Coronary artery (tissue), 2 donors: ENCODE measurements around the gene SSBP4.

Experiments used
- DNase-seq: peaks from one replicate; pipeline ENCODE4 v3.0.0-alpha.2; 2017; ENCODE audit warnings: low spot score
- H3K27ac ChIP-seq, 2 donors: fragments of 200-600 bp; sonication (generic); one replicate each; pipeline ENCODE4 v1.5.1; 2016 to 2019
- H3K4me3 ChIP-seq: fragments of 200-600 bp; sonication (generic); 2 replicates; pipeline ENCODE4 v1.5.1; 2016; ENCODE audit warnings: mild to moderate bottlenecking, moderate library complexity
- CTCF ChIP-seq: fragments of 200-600 bp; sonication (generic); IDR thresholded peaks from one replicate; pipeline ENCODE4 v1.5.1; 2019; ENCODE audit warnings: antibody characterized with exemption

Gene SSBP4

DNA sequence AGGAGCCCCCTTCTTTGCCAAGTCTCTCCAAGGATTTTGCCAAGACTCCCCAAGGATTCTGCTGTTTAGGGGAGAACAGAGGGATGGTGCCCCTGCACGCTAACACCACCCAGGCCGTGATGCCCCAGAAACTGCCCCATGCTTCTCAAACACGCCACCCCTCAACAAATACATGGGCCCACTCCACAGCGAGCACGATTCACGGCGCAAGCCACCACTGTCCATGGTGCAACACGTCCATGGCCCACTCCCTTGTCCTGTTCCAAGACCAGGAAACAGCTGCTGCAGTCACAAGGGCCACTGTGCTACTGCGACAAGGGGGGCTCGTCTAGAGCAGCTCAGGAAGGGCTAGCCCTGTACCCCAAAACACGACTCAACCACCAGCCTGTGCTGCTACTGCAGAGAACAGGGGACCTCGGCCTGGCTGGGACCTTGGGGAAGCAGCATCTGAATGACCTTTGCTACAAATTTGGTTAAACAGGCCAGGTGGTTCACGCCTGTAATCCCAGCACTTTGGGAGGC, 55.2 kb downstream of the SSBP4 start:
- TF ChIP-seq CTCF: no peak
- Histone ChIP-seq H3K4me3 (no peak overlapping the region), H3K27ac (peak overlapping the region in 1 of 2 donors; percentile 23)
- DNase-seq: no peak

GRCh38 chr19:18475004-18475453, 55.8 kb downstream of the SSBP4 start:
- no peak for DNase-seq
- Histone ChIP-seq H3K4me3 (no peak overlapping the region), H3K27ac (peak overlapping the region in 1 of 2 donors; percentile 23)
- TF ChIP-seq CTCF: no peak

- TF ChIP-seq CTCF: no peak
- no peak overlapping the region for H3K4me3 ChIP-seq
- H3K27ac ChIP-seq: peak overlapping the region in 1 of 2 donors; percentile 89
- DNase-seq: no peak
These were observed 56.6 kb downstream of the SSBP4 start for GRCh38 chr19:18475762-18476331.

DNA sequence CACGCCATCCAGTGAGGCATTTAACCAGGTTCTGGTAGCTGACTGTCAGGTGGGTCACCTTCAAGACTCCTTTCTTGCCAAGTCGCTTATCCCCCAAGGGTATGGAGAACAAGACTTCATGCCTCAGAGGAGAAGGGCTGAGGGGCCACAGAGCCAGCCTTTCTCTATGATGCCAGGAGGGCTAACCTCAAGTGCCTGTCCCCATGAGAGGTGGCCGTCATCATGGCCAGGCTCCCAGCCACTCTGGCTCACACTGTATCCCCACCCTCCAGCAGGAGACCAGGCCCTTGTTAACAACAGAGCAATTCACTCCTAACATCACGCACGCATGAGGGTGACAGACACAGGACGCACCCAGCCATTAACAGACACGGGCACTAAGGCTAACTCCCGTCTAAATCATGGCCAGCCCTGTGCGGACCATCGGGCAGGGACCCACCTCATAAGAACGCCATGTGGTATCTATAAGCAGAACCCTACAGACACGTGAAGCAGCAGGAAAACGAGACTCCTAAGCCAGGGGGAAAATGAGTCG, 57.4 kb downstream of the SSBP4 start:
- H3K4me3 ChIP-seq: no peak overlapping the region
- no peak for TF ChIP-seq CTCF
- H3K27ac ChIP-seq: peak overlapping the region in 1 of 2 donors; percentile 89
- DNase-seq: no peak

GRCh38 chr19:18477042-18477779, 58.0 kb downstream of the SSBP4 start:
- peak overlapping the region in 1 of 2 donors; percentile 89 for H3K27ac ChIP-seq
- no peak for DNase-seq

GRCh38 chr19:18477974-18478373, 58.8 kb downstream of the SSBP4 start:
- H3K4me3 ChIP-seq: no peak overlapping the region
- H3K27ac ChIP-seq: peak overlapping the region in 1 of 2 donors; percentile 89
- TF ChIP-seq CTCF: no peak
- no peak for DNase-seq

More at GRCh38 chr19:18477042-18477779, 58.0 kb downstream of the SSBP4 start:
- no peak overlapping the region for H3K4me3 ChIP-seq
- TF ChIP-seq CTCF: no peak
